GM21825 (cell line): ENCODE measurements around the gene USP51.
"Not testable (repeated sequence)": the region's sequence is repeated elsewhere in the genome, so short reads cannot be mapped to it uniquely, and the experiment has no call there.

Experiments
- ATAC-seq: cut with Tn5 transposase; IDR thresholded peaks from one replicate; pipeline ENCODE4 v1.9.1; 2021; ENCODE audit warnings: mild to moderate bottlenecking, moderate library complexity; ENCODE audit not compliant: unreplicated experiment

Gene USP51

DNA sequence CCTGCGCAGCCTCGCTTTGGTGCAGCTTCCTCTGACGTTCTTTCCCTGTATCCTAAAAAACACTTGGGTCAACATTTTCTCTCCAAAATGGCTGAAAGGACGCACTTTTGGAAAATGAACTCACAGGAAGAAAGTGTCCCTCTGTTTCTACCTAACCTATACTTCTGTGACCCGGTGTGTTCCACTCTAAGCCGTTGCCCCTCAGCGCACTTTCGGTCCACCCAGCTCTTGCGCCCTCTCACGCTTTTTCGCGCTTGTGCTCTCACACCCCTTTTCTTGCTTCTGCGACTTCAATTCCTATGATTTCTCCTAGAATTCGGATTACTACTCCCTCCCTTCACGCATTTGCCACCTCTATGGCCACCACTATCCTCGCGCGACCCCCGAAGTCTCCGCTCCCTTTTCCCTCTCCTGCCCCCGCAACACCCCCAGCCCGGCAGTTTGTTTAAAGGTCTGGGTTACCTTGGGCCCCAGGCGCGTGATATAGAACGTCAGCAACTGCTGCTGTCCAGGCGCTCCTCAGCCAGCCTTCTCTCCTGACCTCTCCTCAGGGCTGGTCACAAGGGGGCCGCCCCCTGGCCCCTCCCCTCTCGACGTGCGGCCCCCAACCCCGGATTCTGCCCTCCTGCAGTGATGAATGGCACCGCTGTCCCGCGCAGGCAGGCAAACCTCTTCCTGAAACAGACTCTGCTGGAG lies at the start of gene USP51:
Gene USP51 (minus strand): TSS at position 535 of the 696 bp plus-strand sequence. CDS start 909 bp downstream, outside the sequence.
- peak; percentile 40 for ATAC-seq

DNA sequence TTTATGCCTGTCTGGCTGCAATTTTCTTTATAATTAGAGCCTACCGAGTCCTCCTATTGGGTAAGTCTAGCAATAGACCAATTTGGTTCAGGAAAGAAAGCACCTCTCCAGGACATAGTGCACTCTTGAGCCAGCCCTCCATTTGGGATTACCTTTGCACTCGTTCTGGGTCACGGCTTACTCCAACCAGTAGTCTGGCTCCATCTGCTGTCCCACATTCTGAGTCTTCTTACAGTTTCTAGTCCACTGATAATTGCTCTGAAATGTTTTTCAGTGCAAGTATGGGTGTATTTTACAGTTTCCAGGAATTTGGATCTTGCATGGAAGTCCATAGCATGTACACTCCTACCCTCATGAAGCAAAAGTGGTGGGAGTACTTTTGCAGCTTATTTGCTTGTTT lies 34.8 kb upstream of the USP51 start:
- ATAC-seq: no peak

DNA sequence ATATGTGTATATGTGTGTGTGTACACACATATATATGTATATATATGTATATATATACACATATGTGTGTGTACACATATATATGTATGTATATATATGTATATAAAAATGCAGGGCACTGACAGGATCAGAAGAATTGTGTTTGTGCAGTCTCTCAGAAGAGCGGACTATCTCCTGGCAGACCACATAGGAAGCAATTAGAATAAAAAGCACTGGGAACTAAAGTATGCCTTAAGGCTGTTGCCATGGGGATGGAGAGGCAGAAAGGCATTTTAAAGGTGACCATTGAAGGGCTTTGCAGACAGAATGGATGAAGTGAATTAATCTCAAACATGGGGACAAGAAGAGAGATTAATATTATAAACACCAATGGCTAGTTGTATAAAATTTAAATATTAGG lies 33.7 kb upstream of the USP51 start:
- no peak for ATAC-seq

DNA sequence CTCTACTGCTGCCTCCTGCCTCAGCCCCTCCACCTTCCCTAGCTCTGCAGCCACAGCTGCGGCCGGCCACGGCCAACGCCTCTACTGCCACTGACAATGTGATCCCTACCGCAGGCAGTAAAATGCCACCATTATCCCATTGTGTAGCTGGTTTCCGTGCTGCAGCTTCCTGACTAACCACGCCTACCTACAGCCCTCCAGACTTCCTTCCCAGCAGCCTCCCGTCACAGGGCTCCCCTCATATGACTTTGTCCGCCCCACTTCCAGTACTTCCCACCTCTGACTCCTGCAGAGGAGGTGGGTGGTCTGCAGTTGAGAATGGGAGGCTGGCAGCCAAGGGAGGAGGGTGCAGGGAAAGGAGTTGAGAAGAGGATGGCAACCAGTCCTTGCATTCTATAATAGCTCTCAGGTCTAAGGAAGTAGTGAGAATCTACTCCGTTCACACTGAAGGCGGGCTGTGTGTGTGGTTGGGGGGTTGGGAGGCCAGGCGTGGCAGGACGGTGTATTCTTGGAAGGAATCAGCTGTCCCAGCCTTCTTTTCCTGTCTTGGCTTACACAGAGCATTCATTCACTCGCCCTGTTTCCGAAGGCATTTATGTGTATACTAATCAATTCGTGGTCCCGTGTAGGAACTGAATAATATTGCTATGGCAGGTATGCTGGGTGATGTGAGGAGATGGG lies 33.1 kb upstream of the USP51 start:
- ATAC-seq: no peak

DNA sequence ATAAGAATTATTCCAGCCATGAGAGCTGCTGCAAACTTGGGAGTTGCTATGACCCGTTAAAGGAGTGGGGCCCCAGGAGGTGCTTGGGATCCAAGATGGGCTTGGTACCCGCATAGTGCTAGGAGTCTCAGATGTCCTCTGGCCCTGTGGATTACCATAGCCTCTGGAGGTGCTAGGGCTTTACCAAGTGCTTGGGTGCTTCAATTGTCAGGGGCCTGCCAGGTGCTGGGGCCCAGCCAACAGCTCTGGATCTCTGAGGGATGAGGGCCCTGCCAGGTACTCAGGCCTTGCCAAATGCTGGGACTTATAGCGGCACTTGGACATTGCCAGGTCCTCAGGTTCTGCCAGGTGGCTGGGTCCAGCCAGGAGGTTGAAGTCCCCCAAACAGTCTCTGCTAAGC lies 32.0 kb upstream of the USP51 start:
- no peak for ATAC-seq

DNA sequence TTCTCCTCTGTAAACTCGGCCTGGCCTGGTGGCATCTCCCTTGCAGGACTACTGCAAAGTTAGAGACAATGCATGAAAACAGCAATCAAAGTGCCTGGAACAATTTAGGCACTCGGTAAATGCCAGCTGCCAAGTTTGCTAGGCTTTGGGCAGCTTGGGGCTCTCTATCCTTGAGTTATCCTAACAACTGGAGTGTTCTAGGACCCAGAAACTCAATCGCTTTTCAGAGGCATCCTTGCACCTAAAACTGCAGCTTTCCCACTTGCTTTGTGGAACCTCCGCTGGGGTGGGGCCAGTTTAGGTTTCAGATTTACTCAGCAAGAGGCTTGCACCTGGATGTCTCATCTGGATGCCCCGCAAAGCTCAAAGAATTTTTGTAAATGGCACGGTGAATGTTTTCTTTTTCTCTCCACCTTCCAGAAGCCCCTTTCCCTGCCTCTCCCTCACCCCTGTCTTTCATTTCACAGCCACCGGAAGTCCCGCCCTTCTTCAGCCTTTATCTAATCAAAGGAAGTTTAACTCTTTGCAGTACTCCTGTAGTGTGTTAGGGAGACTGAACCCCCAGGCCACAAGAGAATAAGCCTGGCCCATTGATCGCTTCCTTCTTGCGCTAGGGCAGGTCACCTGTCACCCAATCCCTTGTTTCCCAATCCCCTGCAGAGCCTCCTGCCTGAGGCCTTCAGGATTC lies 27.3 kb upstream of the USP51 start:
- ATAC-seq: not testable (repeated sequence)

DNA sequence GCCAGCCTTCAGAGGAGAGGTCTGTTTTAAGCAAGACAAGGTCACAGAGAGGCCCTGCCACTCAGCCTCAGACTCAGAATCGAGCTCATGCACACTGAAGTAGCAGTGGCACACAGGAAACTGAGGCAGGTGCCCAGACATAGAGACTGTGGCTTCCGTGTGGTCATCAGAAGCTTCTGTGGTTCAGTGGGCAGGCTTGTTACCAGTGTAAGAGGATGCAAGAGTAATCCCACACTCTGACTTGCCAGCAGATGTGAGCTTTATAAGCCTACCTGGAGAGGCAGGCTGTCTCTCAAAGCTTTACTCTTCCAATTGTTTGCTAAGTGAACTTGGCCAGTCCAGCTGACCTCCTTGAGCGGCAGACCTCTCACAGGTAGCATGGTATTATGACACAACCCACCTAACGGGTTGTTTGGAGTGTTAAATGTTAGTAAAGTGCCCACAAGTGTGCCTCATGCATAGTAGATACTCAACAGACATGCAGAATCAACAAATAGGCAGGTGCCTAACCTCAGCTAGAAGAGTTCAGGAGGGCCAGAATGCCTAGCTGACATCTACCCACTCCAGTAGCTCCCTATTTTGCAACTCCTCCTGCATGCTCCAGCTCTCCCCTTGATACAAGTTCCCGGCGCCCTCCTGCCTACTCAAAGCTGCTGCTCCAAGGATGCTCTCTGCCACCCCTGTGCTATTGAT lies 23.5 kb upstream of the USP51 start:
- not testable (repeated sequence) for ATAC-seq

DNA sequence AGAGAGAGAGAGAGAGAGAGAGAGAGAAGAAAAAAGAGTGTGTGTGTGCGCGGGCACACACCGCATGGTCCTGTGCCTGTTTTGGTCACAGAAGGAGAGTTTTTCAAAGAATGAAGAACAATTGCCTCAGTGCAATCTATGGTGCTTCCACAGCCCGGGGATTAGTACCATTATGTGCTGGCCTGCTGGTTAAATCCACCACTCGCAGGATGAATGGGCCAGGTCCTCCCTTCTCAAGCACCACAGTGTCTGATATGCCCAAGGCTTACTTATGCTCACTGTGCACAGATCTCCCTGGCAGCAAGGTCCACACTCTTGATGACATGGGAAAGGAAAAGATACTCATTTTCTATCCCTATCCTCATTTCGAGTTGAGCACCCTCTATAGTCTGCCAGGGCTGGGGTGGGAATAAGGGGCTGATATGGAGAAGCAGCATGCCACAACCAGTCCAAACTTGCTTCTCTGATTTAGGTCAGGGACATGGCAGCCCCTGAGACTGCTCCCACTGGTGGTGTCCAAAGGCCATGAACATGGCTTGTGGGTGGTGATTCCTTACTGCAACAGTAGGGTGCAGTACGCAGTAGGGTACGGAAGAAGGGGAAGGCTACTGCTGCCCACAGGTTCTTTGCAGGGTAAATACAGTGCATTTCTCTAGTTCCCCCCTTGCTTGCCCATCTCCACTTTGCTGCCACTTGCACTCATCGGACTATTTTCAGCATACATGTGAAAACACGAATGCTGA lies 18.9 kb upstream of the USP51 start:
- ATAC-seq: not testable (repeated sequence)

DNA sequence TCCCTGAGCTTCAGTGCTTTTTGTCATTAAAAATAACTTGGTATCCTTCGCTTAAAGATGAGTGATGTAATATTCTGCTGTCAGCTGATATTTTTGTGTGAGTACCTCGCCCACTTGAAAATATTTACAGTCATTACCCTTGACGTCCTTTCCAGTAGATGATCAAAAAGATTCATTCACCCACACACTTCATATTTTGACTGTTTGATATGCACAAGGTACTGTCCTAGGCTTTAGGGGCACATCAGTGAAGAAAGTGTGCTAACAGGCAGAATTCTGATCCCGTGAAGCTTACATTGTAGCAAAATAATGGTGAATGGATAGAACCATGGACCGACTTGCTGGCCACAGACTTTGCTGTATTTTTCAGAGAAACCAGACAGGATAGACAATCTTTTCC lies 18.1 kb upstream of the USP51 start:
- not testable (repeated sequence) for ATAC-seq

DNA sequence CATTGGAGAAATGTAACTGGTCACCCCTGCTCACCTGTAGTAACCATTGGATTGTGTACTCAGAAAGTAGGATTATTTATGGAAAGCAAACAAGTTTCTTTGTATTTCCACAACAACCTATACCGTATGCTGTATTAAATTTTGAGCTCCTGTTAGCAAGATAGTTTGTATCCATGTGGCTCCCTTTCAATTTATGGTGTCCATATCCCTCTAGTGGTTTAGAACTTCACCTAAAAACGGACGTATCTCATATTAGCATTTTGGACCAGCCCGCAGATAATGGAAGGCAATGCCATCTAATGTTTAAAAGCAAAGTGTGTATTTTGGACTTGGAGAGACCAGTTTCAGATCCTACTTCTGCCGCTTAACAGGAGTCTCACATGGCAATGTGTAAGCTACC lies 17.4 kb upstream of the USP51 start:
- not testable (repeated sequence) for ATAC-seq

DNA sequence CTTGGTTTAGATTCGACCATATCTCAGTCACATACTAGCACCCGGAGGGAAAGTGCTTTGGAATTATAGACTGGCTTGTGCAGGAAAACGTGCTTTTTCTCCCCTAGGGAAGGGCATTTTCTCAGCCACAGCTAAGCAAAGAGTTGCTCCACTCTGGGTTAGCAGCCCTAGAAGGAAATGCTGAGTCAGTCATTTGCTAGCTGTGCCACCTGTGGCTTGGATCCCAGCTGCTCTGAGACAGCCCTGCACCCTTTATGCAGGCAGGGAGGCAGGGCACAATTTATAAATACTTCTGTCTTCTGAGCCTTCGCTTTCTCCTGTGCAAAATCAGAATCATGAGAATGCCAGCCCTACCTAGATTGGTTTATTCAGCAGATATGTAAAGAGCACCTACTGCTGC lies 1.3 kb upstream of the USP51 start:
- no peak for ATAC-seq

DNA sequence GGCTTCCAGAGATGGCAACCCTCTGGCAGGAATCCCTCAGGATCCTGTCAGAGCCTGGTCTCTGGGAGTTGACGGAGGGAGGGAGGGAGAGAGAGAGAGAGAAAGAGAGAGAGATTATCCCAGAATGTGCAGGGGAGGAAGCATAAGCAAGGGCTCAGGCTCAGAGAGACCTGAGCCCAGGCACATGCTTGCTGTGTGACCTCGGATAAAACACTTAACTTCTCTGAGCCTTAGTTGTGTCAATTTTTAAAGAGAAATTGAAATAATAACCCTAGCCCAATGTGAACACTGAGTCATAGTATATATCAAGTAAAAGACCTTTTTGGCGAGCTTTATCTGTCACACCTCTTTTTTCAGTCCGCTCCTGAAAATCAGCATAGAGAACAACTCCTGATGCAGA lies 473 bp upstream of the USP51 start:
- ATAC-seq: no peak

DNA sequence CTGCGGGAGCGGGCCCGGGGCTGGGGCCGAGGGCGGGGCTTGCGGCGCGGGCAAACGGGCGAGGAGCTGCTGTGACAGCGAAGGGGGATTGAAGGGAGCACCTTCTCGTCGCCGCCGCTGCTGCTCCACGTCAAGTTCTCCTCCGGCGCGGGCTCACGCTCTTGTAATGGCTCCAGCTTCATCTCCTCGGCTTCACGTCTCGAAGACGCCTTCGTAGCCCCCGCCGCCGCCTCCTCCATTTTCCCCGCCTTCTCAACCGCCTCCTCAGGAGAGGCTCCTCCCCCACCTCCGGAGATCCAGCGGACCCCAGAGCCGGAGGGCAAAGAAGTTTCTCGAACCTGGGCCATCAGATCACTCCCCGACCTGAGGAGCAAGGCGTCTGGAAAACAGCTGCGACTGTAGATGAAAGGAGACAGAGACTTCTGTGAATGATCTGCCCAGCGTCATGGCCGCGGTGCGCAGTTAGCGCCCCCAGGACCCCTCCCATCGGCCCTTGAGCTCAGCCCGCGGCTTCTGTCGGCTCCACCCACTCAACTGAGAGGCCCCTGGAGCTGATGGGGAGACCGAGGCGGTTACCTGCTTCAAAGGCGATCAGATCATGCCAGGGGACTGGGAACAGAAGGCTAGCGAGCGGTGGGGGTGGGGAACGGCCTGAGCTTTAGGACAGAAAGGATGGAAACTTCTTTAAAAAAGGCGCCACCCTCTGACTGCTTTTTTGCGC lies 895 bp downstream of the USP51 start:
- peak; percentile 62 for ATAC-seq

DNA sequence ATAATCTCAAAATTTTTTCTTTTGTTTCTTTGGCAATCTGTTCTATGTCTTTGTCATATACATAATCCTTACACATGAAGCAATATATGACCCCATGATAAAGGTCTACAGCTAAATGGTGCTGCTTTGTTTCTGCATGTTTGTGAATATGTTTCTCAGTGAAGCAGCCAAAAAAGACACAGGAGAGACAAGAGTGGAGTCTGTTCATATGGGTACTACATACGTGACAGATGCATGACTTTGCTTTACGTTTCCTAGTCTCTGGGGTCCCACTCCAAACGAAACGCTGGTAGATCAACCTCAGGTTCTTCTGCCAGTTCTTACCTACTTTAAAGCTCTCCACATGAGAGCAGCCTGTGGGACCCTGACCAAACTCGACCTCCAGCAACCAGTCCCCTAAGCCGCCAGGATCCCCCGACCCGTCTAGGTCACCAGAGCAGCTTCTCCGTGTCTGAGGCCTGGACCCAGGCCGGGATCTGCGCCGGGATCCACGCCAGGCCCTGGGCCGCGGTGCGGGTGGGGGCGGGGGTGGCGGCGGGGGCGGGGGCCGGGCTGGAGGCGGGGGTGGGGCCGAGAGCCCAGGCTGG lies 1.5 kb downstream of the USP51 start:
- peak; percentile 20 for ATAC-seq

DNA sequence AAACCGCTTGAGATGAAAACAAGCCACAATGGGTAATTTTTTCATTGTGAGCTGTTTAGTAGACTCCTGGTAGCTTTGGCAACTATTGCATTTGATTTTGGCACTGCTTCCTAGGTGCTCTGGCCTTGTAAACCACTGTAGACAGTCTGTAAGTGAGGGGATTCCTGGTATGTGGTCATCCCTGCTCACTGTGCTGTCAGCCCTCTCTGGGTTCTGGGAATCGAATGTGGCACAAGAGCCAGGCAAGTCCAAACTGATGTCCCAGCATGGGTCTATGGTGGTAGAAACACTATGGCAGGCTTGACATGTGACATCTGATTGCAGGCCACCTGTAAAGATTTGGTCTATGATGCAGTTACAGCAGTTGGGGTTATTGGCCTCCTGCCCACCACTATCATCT lies 2.5 kb downstream of the USP51 start:
- no peak for ATAC-seq

DNA sequence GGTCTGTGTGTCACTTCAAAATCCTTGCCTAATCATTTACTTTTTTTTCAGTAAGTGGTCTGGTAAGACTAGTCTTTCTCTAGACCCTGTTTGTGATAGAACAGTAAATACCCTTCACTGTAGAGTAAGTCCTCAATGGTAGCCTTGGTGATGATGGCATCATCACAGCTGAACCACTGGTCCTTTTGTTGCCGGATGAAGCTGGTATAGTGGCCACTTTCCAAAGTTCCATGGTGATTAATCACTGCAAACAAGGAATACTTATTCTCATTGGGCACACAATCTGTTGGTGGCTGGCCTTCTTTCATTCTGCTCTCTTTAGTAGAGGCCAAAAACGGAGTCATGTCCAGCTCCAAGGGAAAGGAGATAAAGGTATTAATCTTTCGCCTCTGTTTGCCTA lies 2.9 kb downstream of the USP51 start:
- ATAC-seq: no peak

DNA sequence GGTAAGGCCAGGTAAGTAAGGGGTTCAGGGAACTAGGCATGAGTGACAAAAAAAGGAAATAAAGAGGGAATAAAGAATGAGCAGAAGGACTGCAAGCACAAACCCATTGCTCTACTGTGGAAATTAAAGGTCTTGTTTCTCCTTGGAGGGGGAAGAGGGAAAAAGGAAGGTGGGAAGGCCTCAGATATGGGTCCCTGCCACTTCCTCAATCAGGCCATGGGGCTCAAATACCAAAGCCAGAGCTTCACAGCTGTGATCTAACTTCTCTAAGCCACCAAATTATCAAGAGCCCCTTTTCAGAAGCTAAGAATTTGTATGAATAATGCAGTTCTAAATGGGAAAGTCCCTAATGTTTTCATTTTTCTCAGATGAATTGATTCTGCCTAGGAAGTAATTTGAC lies 4.7 kb downstream of the USP51 start:
- ATAC-seq: no peak

DNA sequence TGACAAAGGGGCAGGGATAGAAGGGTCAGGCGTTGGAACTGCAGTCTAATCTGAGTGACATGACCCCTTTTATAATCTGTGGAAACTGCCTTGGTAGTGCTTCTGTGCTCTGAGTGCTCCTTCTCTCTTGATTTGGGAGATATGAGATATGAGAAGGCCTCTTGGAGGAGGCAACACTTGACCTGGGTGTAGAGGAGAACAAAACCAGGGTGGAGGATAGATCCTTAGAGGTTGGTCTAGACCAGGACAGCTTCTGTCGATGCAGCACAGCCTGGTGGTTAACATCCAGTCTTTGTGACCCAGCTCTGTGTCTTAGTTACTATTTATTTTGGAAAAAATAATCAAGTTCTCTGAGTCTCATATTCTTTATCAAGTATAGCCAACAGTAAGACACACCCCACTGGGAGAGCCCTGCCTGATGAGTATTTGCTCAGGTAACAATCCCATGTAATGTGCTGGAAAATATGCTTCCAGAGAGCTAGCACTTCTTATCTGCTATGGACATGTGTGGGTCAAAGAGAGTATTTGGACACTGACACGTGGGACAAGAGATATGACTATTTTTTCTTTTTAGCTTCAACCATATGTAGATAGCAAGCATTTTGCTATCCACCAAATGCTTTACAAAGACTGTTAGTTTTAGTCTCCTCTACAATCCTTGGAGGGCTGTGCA lies 9.1 kb downstream of the USP51 start:
- ATAC-seq: no peak

DNA sequence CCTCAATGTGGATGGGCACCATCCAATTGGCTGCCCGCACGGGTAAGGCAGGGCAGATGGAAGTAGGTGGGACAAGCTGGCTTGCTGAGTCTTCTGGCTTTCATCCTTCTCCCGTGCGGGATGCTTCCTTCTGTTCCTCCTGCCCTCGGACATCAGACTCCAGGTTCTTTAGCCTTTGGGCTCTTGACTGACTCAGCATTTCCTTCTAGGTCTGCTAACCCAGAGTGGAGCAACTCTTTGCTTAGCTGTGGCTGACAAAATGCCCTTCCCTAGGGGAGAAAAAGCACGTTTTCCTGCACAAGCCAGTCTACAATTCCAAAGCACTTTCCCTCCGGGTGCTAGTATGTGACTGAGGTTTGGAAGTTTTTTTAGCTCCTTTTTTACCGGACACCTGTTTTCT lies 9.7 kb downstream of the USP51 start:
- not testable (repeated sequence) for ATAC-seq
